K562 (cell line): Measurements from ENCODE around the gene COQ10B. TPM values are rescaled to one million over a fixed set of nuclear protein-coding genes. Genes with fewer than 3 reads are reported as not detected.

Experiments
- ASH1L ChIP-seq: fragments of 450-650 bp; IDR thresholded peaks from 2 replicates; pipeline ENCODE4 v1.6.1; 2018; ENCODE audit warnings: borderline replicate concordance, mild to moderate bottlenecking, low read depth; ENCODE audit not compliant: partially characterized antibody
- CEBPG ChIP-seq, 3 experiments: fragments of 200-800 bp in 1 of 3; sonication (Bioruptor generic) in 1 of 3; sonication (generic) in 1 of 3; formaldehyde crosslinking in 1 of 3; IDR thresholded peaks in 2 of 3; conservative IDR thresholded peaks in 1 of 3; 2 replicates each; pipeline versions ENCODE4 v1.6.1 to v1.8.0; 2016 to 2022; ENCODE audit warnings: missing compliant biosample characterization in 2 of 3, missing genetic modification characterization in 2 of 3, mild to moderate bottlenecking in 1 of 3, missing genetic modification reagents in 1 of 3
- E2F5 ChIP-seq: sonication (generic); formaldehyde crosslinking; IDR thresholded peaks from 2 replicates; pipeline ENCODE4 v1.8.0; 2022; ENCODE audit warnings: mild to moderate bottlenecking, missing genetic modification reagents
- EZH2 ChIP-seq: IDR thresholded peaks from 2 replicates; pipeline ENCODE4 v1.6.1; 2012; ENCODE audit warnings: low read depth, mild to moderate bottlenecking, inconsistent platforms, low read length, borderline replicate concordance
- RFX7 ChIP-seq: fragments of 250-450 bp; sonication (Bioruptor Pico); IDR thresholded peaks from 2 replicates; pipeline ENCODE4 v1.5.1; 2021; ENCODE audit warnings: mild to moderate bottlenecking
- THRA ChIP-seq: fragments of 450-650 bp; IDR thresholded peaks from 2 replicates; pipeline ENCODE4 v1.6.1; 2017; ENCODE audit warnings: mild to moderate bottlenecking, moderate library complexity
- TSHZ1 ChIP-seq: fragments of 250-450 bp; sonication (Bioruptor Pico); IDR thresholded peaks from 2 replicates; pipeline ENCODE4 v1.4.0; 2020; ENCODE audit warnings: mild to moderate bottlenecking, moderate library complexity
- XRCC4 ChIP-seq: IDR thresholded peaks from one replicate; pipeline ENCODE4 v1.6.1; 2011; ENCODE audit not compliant: insufficient read depth, insufficient read length; ENCODE audit errors: extremely low read depth
- ZBTB40 ChIP-seq, 2 experiments: fragments of 450-650 bp in 1 of 2; sonication (generic) in 1 of 2; formaldehyde crosslinking in 1 of 2; IDR thresholded peaks; 2 replicates each; pipeline versions ENCODE4 v1.7.1 to v1.9.0; 2016 to 2022; ENCODE audit warnings: inconsistent platforms in 1 of 2, mild to moderate bottlenecking in 1 of 2, missing genetic modification reagents in 1 of 2
- polyA plus RNA-seq, 8 experiments: library from polyadenylated mRNA; depleted of rRNA in 4 of 8; stranded (reverse) in 5 of 8; unstranded in 3 of 8; fragments of >200 nt; fragmentation: Nextera tagmentation in 2 of 8; fragmentation: Illumina TruSeq in 1 of 8; extraction: Ambion mirVana in 2 of 8; extraction: Trizol in 1 of 8; gene quantifications; 2 replicates each; pipeline versions ENCODE4 v1.2.1 to v1.2.3, GENCODE V29; 2011 to 2014; ENCODE audit warnings: inconsistent platforms in 1 of 8, missing spikeins in 1 of 8
- total RNA-seq, 7 experiments: library from RNA; depleted of rRNA in 6 of 7; stranded (reverse); fragments of >200 nt in 6 of 7; fragmentation: Illumina TruSeq in 2 of 7; extraction: Trizol in 2 of 7; gene quantifications; 2 replicates each; pipeline versions ENCODE4 v1.2.1 to v1.2.3, GENCODE V29; 2011 to 2021; ENCODE audit warnings: low replicate concordance in 1 of 7

Gene COQ10B
- total and polyA plus RNA-seq, 9 of the 15 experiments (the other 6 are each of a cell fraction or from before 2014, with no cell fraction given): 3.1 to 13.1 (median 7.7) TPM

GRCh38 chr2:197434541-197435513 is 18.5 kb upstream of the COQ10B start, which contains the start of gene SF3B1 (continued):
- TF ChIP-seq ZBTB40 (IDR thresholded peaks at IDR 0.05): peak; percentile 86
- TF ChIP-seq ZBTB40 (CRISPR knock-in tag; IDR thresholded peaks at IDR 0.05): no peak
- no peak for TF ChIP-seq XRCC4
- no peak for TF ChIP-seq EZH2
- TF ChIP-seq CEBPG (CRISPR knock-in tag; IDR thresholded peaks at IDR 0.05): no peak
- TF ChIP-seq CEBPG (tag; conservative IDR thresholded peaks at IDR 0.05 in 1 of 2, IDR thresholded peaks at IDR 0.05 in 1 of 2): no peak
- no peak for TF ChIP-seq RFX7 (CRISPR knock-in tag)
- TF ChIP-seq E2F5: no peak
- no peak for TF ChIP-seq ASH1L
- TF ChIP-seq THRA: no peak
- TF ChIP-seq TSHZ1: no peak
